SK-N-SH (cell line): ENCODE results near the gene CLTCL1.

Experiments
- GATA2 ChIP-seq: sonication (generic); formaldehyde crosslinking; IDR thresholded peaks from 2 replicates; pipeline ENCODE4 v1.5.0; 2020; ENCODE audit warnings: mild to moderate bottlenecking, missing genetic modification reagents
- USF2 ChIP-seq: fragments of 150-350 bp; IDR thresholded peaks from 2 replicates; pipeline ENCODE4 v1.6.1; 2017; ENCODE audit warnings: antibody characterized with exemption, low read length, low read depth, borderline replicate concordance

GRCh38 chr22:19275919-19276600 lies 15.5 kb downstream of the CLTCL1 start:
- TF ChIP-seq USF2 (no peak), GATA2 (CRISPR knock-in tag) (no peak)
